ENCODE data around the gene FCRL6. TPM values are rescaled to one million over a fixed set of nuclear protein-coding genes. Genes with fewer than 3 reads are reported as not detected.

Gene FCRL6
- total and polyA plus RNA-seq, 2 experiments from 2014 or later, result not detected

DNA sequence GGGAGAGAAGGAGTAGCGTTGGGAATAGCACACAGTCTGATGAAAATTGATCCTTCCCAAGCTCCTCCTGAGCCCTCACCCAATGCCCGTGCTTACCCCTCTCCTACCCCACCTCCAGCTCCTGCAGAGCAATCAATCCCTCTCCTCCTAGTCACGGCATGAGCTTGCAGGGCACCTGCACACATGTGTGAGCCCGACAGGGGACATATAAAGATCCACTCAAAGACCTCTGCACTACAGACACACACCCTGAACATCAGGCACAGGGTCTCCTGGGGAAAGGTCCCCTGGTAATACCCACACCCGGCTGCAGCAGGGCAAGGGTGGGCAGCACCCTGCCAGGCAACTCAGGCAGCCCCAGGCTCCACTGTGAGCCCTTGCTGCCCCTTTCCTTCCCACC lies 59.9 kb downstream of the FCRL6 start:
- Histone ChIP-seq H3K9me3 (ENCODE audit: low read depth) (no peaks in the 10 kb centered on the region), H3K27me3 (peaks cover 19% of the 10 kb centered on the region), H3K4me1 (ENCODE audit: low read depth) (no peaks in the 10 kb centered on the region), H3K27ac (no peak overlapping the region), H3K4me3 (no peak overlapping the region), H3K36me3 (no peaks in the 10 kb centered on the region)
- no peak for DNase-seq (ENCODE audit: low read depth in 1 of 2, low spot score in 1 of 2)
- TF ChIP-seq, protein P1, sequence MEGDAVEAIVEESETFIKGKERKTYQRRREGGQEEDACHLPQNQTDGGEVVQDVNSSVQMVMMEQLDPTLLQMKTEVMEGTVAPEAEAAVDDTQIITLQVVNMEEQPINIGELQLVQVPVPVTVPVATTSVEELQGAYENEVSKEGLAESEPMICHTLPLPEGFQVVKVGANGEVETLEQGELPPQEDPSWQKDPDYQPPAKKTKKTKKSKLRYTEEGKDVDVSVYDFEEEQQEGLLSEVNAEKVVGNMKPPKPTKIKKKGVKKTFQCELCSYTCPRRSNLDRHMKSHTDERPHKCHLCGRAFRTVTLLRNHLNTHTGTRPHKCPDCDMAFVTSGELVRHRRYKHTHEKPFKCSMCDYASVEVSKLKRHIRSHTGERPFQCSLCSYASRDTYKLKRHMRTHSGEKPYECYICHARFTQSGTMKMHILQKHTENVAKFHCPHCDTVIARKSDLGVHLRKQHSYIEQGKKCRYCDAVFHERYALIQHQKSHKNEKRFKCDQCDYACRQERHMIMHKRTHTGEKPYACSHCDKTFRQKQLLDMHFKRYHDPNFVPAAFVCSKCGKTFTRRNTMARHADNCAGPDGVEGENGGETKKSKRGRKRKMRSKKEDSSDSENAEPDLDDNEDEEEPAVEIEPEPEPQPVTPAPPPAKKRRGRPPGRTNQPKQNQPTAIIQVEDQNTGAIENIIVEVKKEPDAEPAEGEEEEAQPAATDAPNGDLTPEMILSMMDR (IDR thresholded peaks at IDR 0.05; ENCODE audit: low read depth, low read length), result no peak

DNA sequence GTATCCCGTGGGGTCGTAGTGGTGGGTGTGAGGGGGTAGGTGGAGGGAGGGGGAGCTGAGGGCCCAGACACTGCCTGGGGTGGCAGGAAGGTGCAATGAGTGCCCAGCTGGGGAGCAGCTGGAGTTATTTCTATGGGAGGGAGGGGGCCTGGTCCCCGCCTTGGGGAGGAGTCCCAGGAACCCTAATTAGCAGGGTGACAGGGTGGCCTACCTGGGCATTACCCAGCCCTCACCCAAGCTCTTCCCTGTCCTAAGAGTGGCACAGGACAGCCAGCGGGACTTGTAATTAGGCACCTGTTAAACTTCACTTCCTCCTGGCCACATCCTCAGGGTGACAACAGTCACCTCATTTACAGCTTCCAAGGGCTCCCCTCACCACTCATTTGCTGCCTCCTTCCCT lies 60.4 kb downstream of the FCRL6 start, which contains the start of gene VSIG8:
Gene VSIG8 (minus strand): TSS at position 101 of the 400 bp plus-strand sequence. CDS start 136 bp downstream, outside the sequence.
- TF ChIP-seq, protein P1 (IDR thresholded peaks at IDR 0.05; ENCODE audit: low read depth, low read length), result no peak
- Histone ChIP-seq H3K4me3 (no peak within 1 kb of the TSS), H3K36me3 (no peaks in the 10 kb centered on the region), H3K4me1 (ENCODE audit: low read depth) (no peaks in the 10 kb centered on the region), H3K27me3 (peaks cover 19% of the 10 kb centered on the region), H3K9me3 (ENCODE audit: low read depth) (no peaks in the 10 kb centered on the region), H3K27ac (no peak within 1 kb of the TSS)
- DNase-seq (ENCODE audit: low read depth in 1 of 2, low spot score in 1 of 2), result no peak

DNA sequence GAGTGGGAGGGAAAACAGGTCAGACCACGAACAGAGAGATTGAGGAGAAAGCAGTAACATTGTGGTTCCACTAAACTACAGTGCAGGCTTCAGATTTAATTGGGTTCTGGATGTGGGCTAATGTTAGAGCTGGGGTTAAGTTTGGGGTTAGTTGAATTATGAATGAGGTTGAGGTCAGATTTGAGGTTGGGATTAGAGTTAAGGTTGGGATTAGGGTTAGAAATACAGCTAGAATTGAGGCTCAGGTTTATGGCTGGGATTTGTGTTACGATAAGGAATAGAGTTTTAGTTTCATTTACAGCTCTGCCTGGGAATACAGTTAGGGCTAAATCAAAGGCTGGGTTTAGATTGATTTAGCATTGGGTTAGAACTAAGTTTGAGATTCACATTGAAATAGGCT lies 62.1 kb downstream of the FCRL6 start:
- peaks cover 9% of the 10 kb centered on the region for H3K27me3 ChIP-seq
- H3K27ac ChIP-seq, result no peak overlapping the region
- no peaks in the 10 kb centered on the region for H3K9me3 ChIP-seq (ENCODE audit: low read depth)
- no peak overlapping the region for H3K4me3 ChIP-seq
- TF ChIP-seq, protein P1 (IDR thresholded peaks at IDR 0.05; ENCODE audit: low read depth, low read length), result no peak
- DNase-seq (ENCODE audit: low read depth in 1 of 2, low spot score in 1 of 2), result no peak
- no peaks in the 10 kb centered on the region for H3K36me3 ChIP-seq
- H3K4me1 ChIP-seq (ENCODE audit: low read depth), result no peaks in the 10 kb centered on the region

Other genes starting within 250 kb of the FCRL6 start
- not detected in 2 replicates for gene APCS, start 214.5 kb upstream of the FCRL6 start, total RNA-seq
- not detected in 2 replicates for gene APCS, start 214.5 kb upstream of the FCRL6 start, polyA plus RNA-seq
- not detected in 2 replicates for gene CRP, start 87.8 kb upstream of the FCRL6 start, total RNA-seq
- gene CRP, start 87.8 kb upstream of the FCRL6 start, polyA plus RNA-seq, result not detected in 2 replicates
- 35.0 and 47.9 TPM in 2 replicates for gene DUSP23, start 21.4 kb upstream of the FCRL6 start, total RNA-seq
- gene DUSP23, start 21.4 kb upstream of the FCRL6 start, polyA plus RNA-seq, result 46.3 and 53.4 TPM in 2 replicates
- not detected in 2 replicates for gene SLAMF8, start 24.5 kb downstream of the FCRL6 start, total RNA-seq
- gene SLAMF8, start 24.5 kb downstream of the FCRL6 start, polyA plus RNA-seq, result not detected in 2 replicates
- gene VSIG8, start 60.3 kb downstream of the FCRL6 start, total RNA-seq, result not detected in 2 replicates
- gene VSIG8, start 60.3 kb downstream of the FCRL6 start, polyA plus RNA-seq, result not detected in 2 replicates
- 0.14 TPM in 1 of 2 replicates, not detected in the other for gene CFAP45, start 97.8 kb downstream of the FCRL6 start, total RNA-seq
- not detected in 2 replicates for gene CFAP45, start 97.8 kb downstream of the FCRL6 start, polyA plus RNA-seq
- 3.8 and 14.4 TPM in 2 replicates for gene TAGLN2, start 123.1 kb downstream of the FCRL6 start, total RNA-seq
- 17.9 and 18.5 TPM in 2 replicates for gene TAGLN2, start 123.1 kb downstream of the FCRL6 start, polyA plus RNA-seq
- gene IGSF9, start 143.3 kb downstream of the FCRL6 start, total RNA-seq, result 1.7 and 4.1 TPM in 2 replicates
- gene IGSF9, start 143.3 kb downstream of the FCRL6 start, polyA plus RNA-seq, result 2.3 and 4.2 TPM in 2 replicates
- not detected in 2 replicates for gene SLAMF9, start 151.9 kb downstream of the FCRL6 start, total RNA-seq
- gene SLAMF9, start 151.9 kb downstream of the FCRL6 start, polyA plus RNA-seq, result not detected in 2 replicates
- 3.7 and 4.7 TPM in 2 replicates for gene PIGM, start 229.6 kb downstream of the FCRL6 start, total RNA-seq
- gene PIGM, start 229.6 kb downstream of the FCRL6 start, polyA plus RNA-seq, result 4.9 and 5.9 TPM in 2 replicates